Measurements from ENCODE around the gene COL8A1.

- no peak for TF ChIP-seq CTCF (IDR thresholded peaks at IDR 0.05 in 4 of 5, conservative IDR thresholded peaks at IDR 0.05 in 1 of 5)
- no peak for TF ChIP-seq POLR2A (IDR thresholded peaks at IDR 0.05)
These were observed 191.4 kb downstream of the COL8A1 start for GRCh38 chr3:99829844-99830243.

Data from gastrocnemius medialis (tissue), 4 donors.